WTC11 (cell line): ENCODE measurements around the gene SMARCAD1.

Experiments
- FOXJ3 ChIP-seq: sonication (generic); formaldehyde crosslinking; IDR thresholded peaks from 2 replicates; pipeline ENCODE4 v1.9.0; 2021; ENCODE audit warnings: missing genetic modification reagents, mild to moderate bottlenecking, borderline replicate concordance
- TF ChIP-seq, protein P1 (sequence below): fragments of 200-600 bp; IDR thresholded peaks from 2 replicates; pipeline ENCODE4 v1.8.0; 2022; ENCODE audit warnings: antibody characterized with exemption
- TF ChIP-seq, protein P2 (sequence below): sonication (generic); formaldehyde crosslinking; IDR thresholded peaks from 2 replicates; pipeline ENCODE4 v1.8.0; 2023; ENCODE audit warnings: mild to moderate bottlenecking, missing genetic modification reagents

DNA sequence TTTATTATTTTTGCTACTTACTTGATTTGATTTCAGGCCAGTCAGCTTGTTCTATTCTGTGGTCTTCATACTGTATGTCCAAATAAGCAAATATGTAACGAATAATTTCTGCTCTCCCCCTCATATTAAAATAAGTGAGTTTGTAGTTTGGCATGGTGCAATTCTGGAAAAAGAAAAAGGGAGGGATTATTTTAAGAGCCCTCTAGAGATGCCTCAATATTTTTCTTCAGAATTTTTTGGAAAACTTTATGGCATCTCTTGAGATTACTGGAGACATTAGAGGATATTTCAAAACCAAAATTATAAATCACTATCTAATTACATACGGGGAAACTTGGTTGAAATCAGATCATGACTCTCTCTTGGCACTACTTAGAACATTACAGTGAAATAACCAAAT, 126.8 kb downstream of the SMARCAD1 start:
- TF ChIP-seq, protein P1, sequence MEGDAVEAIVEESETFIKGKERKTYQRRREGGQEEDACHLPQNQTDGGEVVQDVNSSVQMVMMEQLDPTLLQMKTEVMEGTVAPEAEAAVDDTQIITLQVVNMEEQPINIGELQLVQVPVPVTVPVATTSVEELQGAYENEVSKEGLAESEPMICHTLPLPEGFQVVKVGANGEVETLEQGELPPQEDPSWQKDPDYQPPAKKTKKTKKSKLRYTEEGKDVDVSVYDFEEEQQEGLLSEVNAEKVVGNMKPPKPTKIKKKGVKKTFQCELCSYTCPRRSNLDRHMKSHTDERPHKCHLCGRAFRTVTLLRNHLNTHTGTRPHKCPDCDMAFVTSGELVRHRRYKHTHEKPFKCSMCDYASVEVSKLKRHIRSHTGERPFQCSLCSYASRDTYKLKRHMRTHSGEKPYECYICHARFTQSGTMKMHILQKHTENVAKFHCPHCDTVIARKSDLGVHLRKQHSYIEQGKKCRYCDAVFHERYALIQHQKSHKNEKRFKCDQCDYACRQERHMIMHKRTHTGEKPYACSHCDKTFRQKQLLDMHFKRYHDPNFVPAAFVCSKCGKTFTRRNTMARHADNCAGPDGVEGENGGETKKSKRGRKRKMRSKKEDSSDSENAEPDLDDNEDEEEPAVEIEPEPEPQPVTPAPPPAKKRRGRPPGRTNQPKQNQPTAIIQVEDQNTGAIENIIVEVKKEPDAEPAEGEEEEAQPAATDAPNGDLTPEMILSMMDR, result no peak
- no peak for TF ChIP-seq FOXJ3 (CRISPR knock-in tag)
- TF ChIP-seq, protein P2, sequence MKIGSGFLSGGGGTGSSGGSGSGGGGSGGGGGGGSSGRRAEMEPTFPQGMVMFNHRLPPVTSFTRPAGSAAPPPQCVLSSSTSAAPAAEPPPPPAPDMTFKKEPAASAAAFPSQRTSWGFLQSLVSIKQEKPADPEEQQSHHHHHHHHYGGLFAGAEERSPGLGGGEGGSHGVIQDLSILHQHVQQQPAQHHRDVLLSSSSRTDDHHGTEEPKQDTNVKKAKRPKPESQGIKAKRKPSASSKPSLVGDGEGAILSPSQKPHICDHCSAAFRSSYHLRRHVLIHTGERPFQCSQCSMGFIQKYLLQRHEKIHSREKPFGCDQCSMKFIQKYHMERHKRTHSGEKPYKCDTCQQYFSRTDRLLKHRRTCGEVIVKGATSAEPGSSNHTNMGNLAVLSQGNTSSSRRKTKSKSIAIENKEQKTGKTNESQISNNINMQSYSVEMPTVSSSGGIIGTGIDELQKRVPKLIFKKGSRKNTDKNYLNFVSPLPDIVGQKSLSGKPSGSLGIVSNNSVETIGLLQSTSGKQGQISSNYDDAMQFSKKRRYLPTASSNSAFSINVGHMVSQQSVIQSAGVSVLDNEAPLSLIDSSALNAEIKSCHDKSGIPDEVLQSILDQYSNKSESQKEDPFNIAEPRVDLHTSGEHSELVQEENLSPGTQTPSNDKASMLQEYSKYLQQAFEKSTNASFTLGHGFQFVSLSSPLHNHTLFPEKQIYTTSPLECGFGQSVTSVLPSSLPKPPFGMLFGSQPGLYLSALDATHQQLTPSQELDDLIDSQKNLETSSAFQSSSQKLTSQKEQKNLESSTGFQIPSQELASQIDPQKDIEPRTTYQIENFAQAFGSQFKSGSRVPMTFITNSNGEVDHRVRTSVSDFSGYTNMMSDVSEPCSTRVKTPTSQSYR (CRISPR knock-in tag), result no peak
